HepG2 (cell line): Measurements from ENCODE around the gene IFIT1B. TPM values are rescaled to one million over a fixed set of nuclear protein-coding genes. Genes with fewer than 3 reads are reported as not detected.

Experiments
- ATAC-seq: fragments of 200-7000 bp; cut with Tn5 transposase; 3 replicates; pipeline ENCODE4 v1.9.1; 2020; ENCODE audit warnings: mild to moderate bottlenecking, moderate library complexity
- BruUV-seq: library from RNA; stranded (reverse); fragments of 400-500 nt; replicated peaks from 2 replicates; lab custom pipeline; 2021; lab: Mats Ljungman, UMichigan
- CTCF ChIA-PET: fragments of 300-600 bp; formaldehyde crosslinking; extraction: SDS; loops from one replicate; lab custom pipeline; 2021; ENCODE audit warnings: low total read pairs, inconsistent platforms, low intra/inter-chr PET ratio; lab: Yijun Ruan, JAX
- POLR2A ChIA-PET: fragments of 350-600 bp; sonication (Branson Sonifier 250); formaldehyde crosslinking; loops from one replicate; lab custom pipeline; 2020; ENCODE audit warnings: antibody characterized with exemption, inconsistent platforms; lab: Yijun Ruan, JAX
- DNase-seq: peaks from one replicate; pipeline ENCODE4 v3.0.0-alpha.2; 2015; ENCODE audit warnings: low spot score
- FAIRE-seq: peaks from 3 replicates; lab custom pipeline; 2011; peaks lifted over from hg19 to GRCh38; lab: Jason Lieb, UNC
- H2AFZ ChIP-seq: one replicate; pipeline ENCODE4 v1.6.1; 2011; ENCODE audit warnings: low read length, inconsistent platforms
- H3K27ac ChIP-seq: fragments of 300-600 bp; 3 replicates; pipeline ENCODE4 v1.8.0; 2011; ENCODE audit warnings: mixed run types, mild to moderate bottlenecking, mixed read lengths, low read length, inconsistent platforms; ENCODE audit not compliant: insufficient read depth; ENCODE audit errors: extremely low read length
- H3K27me3 ChIP-seq, 2 experiments: fragments of 200-600 bp in 1 of 2; 2 replicates in 1 of 2; 3 replicates in 1 of 2; pipeline versions ENCODE4 v1.6.0 to v1.8.0; 2011; ENCODE audit warnings: low read length in 2 of 2, mild to moderate bottlenecking in 2 of 2, moderate library complexity in 2 of 2, inconsistent platforms in 1 of 2; ENCODE audit not compliant: insufficient read depth in 2 of 2, control insufficient read depth in 1 of 2
- H3K36me3 ChIP-seq, 2 experiments: fragments of 200-600 bp in 1 of 2; replicated peaks in 1 of 2; 2 replicates in 1 of 2; 3 replicates in 1 of 2; pipeline versions ENCODE4 v1.5.1 to v1.8.0; 2011; ENCODE audit warnings: low read length in 2 of 2, inconsistent platforms in 1 of 2; ENCODE audit not compliant: insufficient read depth in 2 of 2, control insufficient read depth in 1 of 2
- H3K4me1 ChIP-seq: 2 replicates; pipeline ENCODE4 v1.5.1; 2012; ENCODE audit warnings: low read length, inconsistent platforms; ENCODE audit not compliant: insufficient read depth
- H3K4me2 ChIP-seq: 2 replicates; pipeline ENCODE4 v1.6.0; 2011; ENCODE audit warnings: low read depth, low read length, inconsistent platforms
- H3K4me3 ChIP-seq, 3 experiments: fragments of 200-600 bp in 1 of 3; sonication (generic), shearing (Covaris generic) in 1 of 3; replicated peaks in 1 of 3; 2 replicates each; pipeline ENCODE4 v1.5.1; 2011 to 2016; ENCODE audit warnings: low read length in 3 of 3, inconsistent platforms in 2 of 3, low read depth in 2 of 3, mild to moderate bottlenecking in 2 of 3, control low read depth in 1 of 3, mixed read lengths in 1 of 3; ENCODE audit not compliant: insufficient read depth in 1 of 3
- H3K79me2 ChIP-seq: one replicate; pipeline ENCODE4 v1.6.1; 2011; ENCODE audit warnings: low read length, inconsistent platforms; ENCODE audit not compliant: insufficient read depth
- H3K9ac ChIP-seq: 2 replicates; pipeline ENCODE4 v1.6.0; 2011; ENCODE audit warnings: mild to moderate bottlenecking, low read depth, low read length, inconsistent platforms; ENCODE audit not compliant: insufficient read depth
- H3K9me3 ChIP-seq: 2 replicates; pipeline ENCODE4 v1.5.1; 2012; ENCODE audit warnings: mild to moderate bottlenecking, low read length
- H4K20me1 ChIP-seq: 2 replicates; pipeline ENCODE4 v1.6.0; 2011; ENCODE audit warnings: inconsistent platforms, mild to moderate bottlenecking, low read length, moderate library complexity; ENCODE audit not compliant: insufficient read depth
- EHMT2 ChIP-seq: fragments of 200-600 bp; sonication (generic); IDR thresholded peaks from 2 replicates; pipeline ENCODE4 v1.7.0; 2017; ENCODE audit warnings: antibody characterized with exemption, low read depth, low read length, borderline replicate concordance
- MED1 ChIP-seq: sonication (generic); formaldehyde crosslinking; IDR thresholded peaks from 2 replicates; pipeline ENCODE4 v1.4.0; 2020; ENCODE audit warnings: missing genetic modification reagents
- SMAD9 ChIP-seq: sonication (generic); formaldehyde crosslinking; IDR thresholded peaks from 2 replicates; pipeline ENCODE4 v1.5.1; 2020; ENCODE audit warnings: mild to moderate bottlenecking, missing genetic modification reagents
- SNRNP70 ChIP-seq: fragments of 200-400 bp; formaldehyde crosslinking; IDR thresholded peaks from 2 replicates; pipeline ENCODE4 v1.6.1; 2017; ENCODE audit warnings: mild to moderate bottlenecking, low read depth, low read length, moderate library complexity
- SOX5 ChIP-seq: IDR thresholded peaks from 2 replicates; pipeline ENCODE4 v1.6.1; 2016; ENCODE audit warnings: borderline replicate concordance
- TEAD2 ChIP-seq: sonication (generic); formaldehyde crosslinking; IDR thresholded peaks from 2 replicates; pipeline ENCODE4 v1.9.0; 2021; ENCODE audit warnings: missing genetic modification reagents
- TFDP1 ChIP-seq: IDR thresholded peaks from 2 replicates; pipeline ENCODE4 v1.6.1; 2016; ENCODE audit warnings: missing compliant biosample characterization, missing genetic modification reagents, borderline replicate concordance
- ZBTB3 ChIP-seq: sonication (generic); formaldehyde crosslinking; IDR thresholded peaks from 2 replicates; pipeline ENCODE4 v1.4.0; 2020; ENCODE audit warnings: low read depth, mild to moderate bottlenecking, moderate library complexity, missing genetic modification reagents, borderline replicate concordance
- ZNF24 ChIP-seq: fragments of 450-650 bp; IDR thresholded peaks from 2 replicates; pipeline ENCODE4 v1.6.1; 2017; ENCODE audit warnings: antibody characterized with exemption, mild to moderate bottlenecking
- ZNF567 ChIP-seq: sonication (generic); formaldehyde crosslinking; IDR thresholded peaks from 2 replicates; pipeline ENCODE4 v1.8.1; 2023; ENCODE audit warnings: mild to moderate bottlenecking, missing genetic modification reagents, borderline replicate concordance
- ZNF777 ChIP-seq: sonication (generic); formaldehyde crosslinking; IDR thresholded peaks from 2 replicates; pipeline ENCODE4 v1.4.0; 2020; ENCODE audit warnings: missing genetic modification reagents
- WGBS: methylation state at CpG from one replicate; pipeline ENCODE4 v1.1.6; 2017; ENCODE audit warnings: low lambda C conversion rate; 5-methylcytosine and 5-hydroxymethylcytosine counted together
- in situ Hi-C: cut with HindIII; loops from 2 replicates; pipeline ENCODE4 v1.10.0; 2017; ENCODE audit warnings: low pct_unique_long_range_greater_than_20kb; ENCODE audit not compliant: extremely low pct_ligation_motif_present
- intact Hi-C: fragments of 100-400 bp; cut with micrococcal nuclease; formaldehyde crosslinking; loops from one replicate; pipeline ENCODE4 v1.10.0; 2022; ENCODE audit not compliant: unreplicated experiment
- polyA plus RNA-seq, 8 experiments: library from polyadenylated mRNA; depleted of rRNA in 3 of 8; stranded (reverse) in 7 of 8; unstranded in 1 of 8; fragments of >200 nt; fragmentation: Illumina TruSeq in 4 of 8; extraction: Trizol in 4 of 8; gene quantifications; 2 replicates each; pipeline versions ENCODE4 v1.2.1 to v1.2.3, GENCODE V29; 2011 to 2016; ENCODE audit warnings: low read depth in 4 of 8, missing spikeins in 1 of 8, mixed read lengths in 1 of 8; ENCODE audit not compliant: insufficient read depth in 1 of 8
- total RNA-seq, 5 experiments: library from RNA; depleted of rRNA; stranded (reverse); fragments of >200 nt; fragmentation: Illumina TruSeq; extraction: Trizol; gene quantifications; 2 replicates each; pipeline ENCODE4 v1.2.3, GENCODE V29; 2016; ENCODE audit warnings: low read depth in 1 of 5
- TF ChIP-seq, protein P1 (sequence below): sonication (generic); formaldehyde crosslinking; IDR thresholded peaks from 2 replicates; pipeline ENCODE4 v1.9.0; 2022; ENCODE audit warnings: missing genetic modification reagents, mild to moderate bottlenecking, borderline replicate concordance

IFIT1B gene
- total and polyA plus RNA-seq, 2 of the 13 experiments (the other 11 are each of a cell fraction or from before 2014, with no cell fraction given) = not detected

DNA sequence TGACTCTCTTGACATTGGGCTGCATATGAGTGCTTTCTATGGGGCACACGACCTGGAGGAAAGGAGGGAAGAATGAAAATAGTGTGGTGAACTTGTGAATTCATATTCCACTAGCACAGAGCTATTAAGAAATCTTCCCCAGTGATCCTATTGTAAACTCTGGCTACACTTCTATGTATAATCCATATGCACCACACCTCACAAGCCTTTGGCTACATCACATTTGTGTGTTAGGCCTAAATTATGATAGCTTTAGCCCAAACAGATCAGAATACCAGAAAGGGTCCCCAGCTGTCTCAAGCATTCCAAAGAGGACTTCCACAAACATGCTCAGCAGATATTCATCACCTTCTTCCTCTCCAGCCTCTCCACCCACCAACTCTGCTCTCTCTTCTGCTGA is 9.7 kb upstream of the IFIT1B start:
- FAIRE-seq (no peak), DNase-seq (no peak)
- H3K9ac ChIP-seq = no peak overlapping the region
- no peak for TF ChIP-seq MED1 (CRISPR knock-in tag)
- no peak for TF ChIP-seq ZBTB3 (CRISPR knock-in tag)
- TF ChIP-seq SMAD9 (CRISPR knock-in tag) = no peak
- no peak for TF ChIP-seq TFDP1 (CRISPR knock-in tag)
- no peak for TF ChIP-seq TEAD2 (CRISPR knock-in tag)
- TF ChIP-seq ZNF567 = no peak
- no peak for TF ChIP-seq SOX5
- TF ChIP-seq EHMT2 = no peak
- no peak for TF ChIP-seq ZNF24
- TF ChIP-seq, protein P1, sequence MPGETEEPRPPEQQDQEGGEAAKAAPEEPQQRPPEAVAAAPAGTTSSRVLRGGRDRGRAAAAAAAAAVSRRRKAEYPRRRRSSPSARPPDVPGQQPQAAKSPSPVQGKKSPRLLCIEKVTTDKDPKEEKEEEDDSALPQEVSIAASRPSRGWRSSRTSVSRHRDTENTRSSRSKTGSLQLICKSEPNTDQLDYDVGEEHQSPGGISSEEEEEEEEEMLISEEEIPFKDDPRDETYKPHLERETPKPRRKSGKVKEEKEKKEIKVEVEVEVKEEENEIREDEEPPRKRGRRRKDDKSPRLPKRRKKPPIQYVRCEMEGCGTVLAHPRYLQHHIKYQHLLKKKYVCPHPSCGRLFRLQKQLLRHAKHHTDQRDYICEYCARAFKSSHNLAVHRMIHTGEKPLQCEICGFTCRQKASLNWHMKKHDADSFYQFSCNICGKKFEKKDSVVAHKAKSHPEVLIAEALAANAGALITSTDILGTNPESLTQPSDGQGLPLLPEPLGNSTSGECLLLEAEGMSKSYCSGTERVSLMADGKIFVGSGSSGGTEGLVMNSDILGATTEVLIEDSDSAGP (CRISPR knock-in tag) = no peak
- TF ChIP-seq SNRNP70 = no peak
- TF ChIP-seq ZNF777 (CRISPR knock-in tag) = no peak
- TF ChIP-seq, all 625 proteins: peak for 0
- 0% methylated on average over 1 of the region's 1 CpG for WGBS
- no peaks in the 10 kb centered on the region for H3K79me2 ChIP-seq
- in situ Hi-C loops = no loop called here
- no peak overlapping the region for H3K4me3 ChIP-seq
- no peaks in the 10 kb centered on the region for H3K9me3 ChIP-seq
- H2AFZ ChIP-seq = no peak overlapping the region
- peaks cover 17% of the 10 kb centered on the region for H3K4me1 ChIP-seq
- no peaks in the 10 kb centered on the region for H4K20me1 ChIP-seq
- POLR2A ChIA-PET = no interaction called here
- CTCF ChIA-PET = no interaction called here
- no peak for ATAC-seq
- intact Hi-C loops = no loop called here
- no peaks in the 10 kb centered on the region for H3K36me3 ChIP-seq
- H3K27ac ChIP-seq = no peak overlapping the region
- no peak overlapping the region for H3K4me2 ChIP-seq
- no peaks in the 10 kb centered on the region for H3K27me3 ChIP-seq
- BruUV-seq = no TSS peak
